Right lobe of liver (tissue), 6 donors: ENCODE data around the gene STAG2. TPM values are rescaled to one million over a fixed set of nuclear protein-coding genes. Genes with fewer than 3 reads are reported as not detected.

ENCODE experiments used
- ATAC-seq, 4 donors: fragments of 200-7000 bp; cut with Tn5 transposase; one replicate each; pipeline ENCODE4 v1.9.1; 2020; ENCODE audit warnings: mild to moderate bottlenecking in 4 of 4, moderate library complexity in 4 of 4
- DNase-seq, 3 donors: peaks; one replicate each; pipeline ENCODE4 v3.0.0-alpha.2; 2020
- H3K27ac ChIP-seq, 3 donors: fragments of 200-600 bp; one replicate each; pipeline ENCODE4 v1.8.0; 2022
- H3K27me3 ChIP-seq, 2 donors: fragments of 200-600 bp; one replicate each; pipeline ENCODE4 v1.8.0; 2022
- H3K36me3 ChIP-seq, 4 donors: fragments of 200-600 bp; sonication (generic) in 1 of 4; one replicate each; pipeline versions ENCODE4 v1.5.1 to v1.8.0; 2017 to 2022; ENCODE audit warnings: control low read depth in 1 of 4
- H3K4me1 ChIP-seq, 4 donors: fragments of 200-600 bp; sonication (generic) in 1 of 4; one replicate each; pipeline versions ENCODE4 v1.5.1 to v1.8.0; 2017 to 2022; ENCODE audit warnings: control low read depth in 1 of 4
- H3K4me3 ChIP-seq, 3 donors: fragments of 200-600 bp; one replicate each; pipeline ENCODE4 v1.8.0; 2022
- H3K9me3 ChIP-seq, 4 donors: fragments of 200-600 bp; sonication (generic) in 1 of 4; one replicate each; pipeline versions ENCODE4 v1.5.1 to v1.8.0; 2017 to 2022; ENCODE audit warnings: control low read depth in 1 of 4
- POLR2A ChIP-seq: fragments of 450-650 bp; IDR thresholded peaks from one replicate; pipeline ENCODE4 v1.6.1; 2017; ENCODE audit warnings: antibody characterized with exemption, mild to moderate bottlenecking
- WGBS: methylation state at CpG from one replicate; pipeline ENCODE4 v1.1.6; 2018; ENCODE audit warnings: low coverage, low lambda C conversion rate; ENCODE audit not compliant: insufficient coverage; ENCODE audit errors: missing lambda C conversion rate; 5-methylcytosine and 5-hydroxymethylcytosine counted together
- intact Hi-C, 2 donors: fragments of 100-400 bp; cut with DNase I; formaldehyde crosslinking; loops; one replicate each; pipeline versions ENCODE4 v1.11.2 to v1.14.1; 2022
- total RNA-seq, 6 experiments: library from RNA; depleted of rRNA in 2 of 6; stranded (reverse); fragments of >200 nt in 2 of 6; fragmentation: NEBNext Ultra II Directional in 3 of 6; extraction: Animal tissue kit (Norgen Biotek cat#: 25700) in 3 of 6; gene quantifications; one replicate each; pipeline versions ENCODE4 v1.1.0 to v1.2.4, GENCODE V29; 2016 to 2023
- TF ChIP-seq, protein P1 (sequence below), 4 donors: fragments of 200-600 bp in 3 of 4; fragments of 450-650 bp in 1 of 4; IDR thresholded peaks; one replicate each; pipeline versions ENCODE4 v1.5.1 to v1.8.0; 2016 to 2022; ENCODE audit warnings: antibody characterized with exemption in 4 of 4, mild to moderate bottlenecking in 2 of 4
- donor health status: DM: no; HTN: yes; CAD: no.
- donor health status: DM: no; HTN: no; CAD: no.
- donor health status: DM: no; HTN: no; CAD: no.
- donor health status: DM: no; HTN: yes; CAD: no.
- donor health status: DM: no; HTN: yes; CAD: no.

The STAG2 gene
- total RNA-seq, 6 experiments from 2014 or later, result 17.1 to 27.5 (median 23.9) TPM

DNA sequence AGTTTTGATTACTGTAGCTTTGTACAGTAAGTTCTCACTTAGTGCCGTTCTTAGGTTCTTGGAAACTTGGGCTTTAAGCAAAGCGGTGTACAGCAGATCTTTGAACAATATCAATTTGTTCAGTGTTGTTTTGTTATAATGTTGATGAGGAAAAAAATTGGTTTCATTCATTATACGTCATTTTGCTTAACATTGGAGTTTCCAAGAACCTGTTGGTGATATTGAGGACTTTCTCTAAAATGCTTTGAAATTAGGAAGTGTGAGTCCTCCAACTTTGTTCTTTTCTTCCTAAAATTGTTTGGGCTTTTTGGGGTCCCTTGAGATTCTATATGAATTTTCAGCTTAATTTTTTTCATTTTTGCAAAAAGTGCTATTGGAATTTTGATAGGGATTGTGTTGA lies 49.1 kb downstream of the STAG2 start:
- no peaks in the 10 kb centered on the region for H3K9me3 ChIP-seq
- no peaks in the 10 kb centered on the region for H3K36me3 ChIP-seq
- H3K27ac ChIP-seq, result no peak overlapping the region
- WGBS, result 73% methylated on average over 3 of the region's 3 CpGs
- H3K27me3 ChIP-seq, result no peaks in the 10 kb centered on the region
- ATAC-seq (no peak), DNase-seq (no peak)
- H3K4me1 ChIP-seq, result peaks cover 0 to 6% (median 0%) of the 10 kb centered on the region in 4 donors
- TF ChIP-seq, protein P1, sequence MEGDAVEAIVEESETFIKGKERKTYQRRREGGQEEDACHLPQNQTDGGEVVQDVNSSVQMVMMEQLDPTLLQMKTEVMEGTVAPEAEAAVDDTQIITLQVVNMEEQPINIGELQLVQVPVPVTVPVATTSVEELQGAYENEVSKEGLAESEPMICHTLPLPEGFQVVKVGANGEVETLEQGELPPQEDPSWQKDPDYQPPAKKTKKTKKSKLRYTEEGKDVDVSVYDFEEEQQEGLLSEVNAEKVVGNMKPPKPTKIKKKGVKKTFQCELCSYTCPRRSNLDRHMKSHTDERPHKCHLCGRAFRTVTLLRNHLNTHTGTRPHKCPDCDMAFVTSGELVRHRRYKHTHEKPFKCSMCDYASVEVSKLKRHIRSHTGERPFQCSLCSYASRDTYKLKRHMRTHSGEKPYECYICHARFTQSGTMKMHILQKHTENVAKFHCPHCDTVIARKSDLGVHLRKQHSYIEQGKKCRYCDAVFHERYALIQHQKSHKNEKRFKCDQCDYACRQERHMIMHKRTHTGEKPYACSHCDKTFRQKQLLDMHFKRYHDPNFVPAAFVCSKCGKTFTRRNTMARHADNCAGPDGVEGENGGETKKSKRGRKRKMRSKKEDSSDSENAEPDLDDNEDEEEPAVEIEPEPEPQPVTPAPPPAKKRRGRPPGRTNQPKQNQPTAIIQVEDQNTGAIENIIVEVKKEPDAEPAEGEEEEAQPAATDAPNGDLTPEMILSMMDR (IDR thresholded peaks at IDR 0.05), result no peak
- no peak for TF ChIP-seq POLR2A
- no peak overlapping the region for H3K4me3 ChIP-seq
- intact Hi-C loops, result no loop called here

DNA sequence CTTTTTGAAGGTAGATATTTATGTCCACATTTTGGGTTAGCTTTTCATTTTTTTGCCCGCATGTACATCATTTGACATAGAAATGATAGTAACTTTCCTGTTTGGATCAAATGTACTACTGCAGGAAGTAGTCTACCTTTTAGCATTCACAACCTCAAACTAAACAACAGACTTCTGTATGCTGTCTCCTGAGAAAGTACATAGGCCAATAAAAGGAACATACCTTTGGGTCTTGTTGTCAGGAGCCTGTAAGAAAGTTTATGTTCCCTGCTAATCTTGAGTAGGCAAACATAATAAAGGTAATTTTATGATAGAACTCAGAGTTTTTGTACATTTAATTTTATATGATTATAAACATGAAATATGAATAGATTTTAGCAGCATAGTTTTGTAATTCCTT lies 54.2 kb downstream of the STAG2 start:
- H3K9me3 ChIP-seq, result no peaks in the 10 kb centered on the region
- H3K4me3 ChIP-seq, result no peak overlapping the region
- intact Hi-C loops, result no loop called here
- no peak for DNase-seq
- TF ChIP-seq, protein P1 (IDR thresholded peaks at IDR 0.05), result no peak
- TF ChIP-seq POLR2A, result no peak
- peaks cover 0 to 6% (median 0%) of the 10 kb centered on the region in 4 donors for H3K4me1 ChIP-seq
- H3K27me3 ChIP-seq, result no peaks in the 10 kb centered on the region
- WGBS, result 84% methylated on average over 1 of the region's 1 CpG
- H3K27ac ChIP-seq, result no peak overlapping the region
- no peaks in the 10 kb centered on the region for H3K36me3 ChIP-seq
- ATAC-seq, result no peak

DNA sequence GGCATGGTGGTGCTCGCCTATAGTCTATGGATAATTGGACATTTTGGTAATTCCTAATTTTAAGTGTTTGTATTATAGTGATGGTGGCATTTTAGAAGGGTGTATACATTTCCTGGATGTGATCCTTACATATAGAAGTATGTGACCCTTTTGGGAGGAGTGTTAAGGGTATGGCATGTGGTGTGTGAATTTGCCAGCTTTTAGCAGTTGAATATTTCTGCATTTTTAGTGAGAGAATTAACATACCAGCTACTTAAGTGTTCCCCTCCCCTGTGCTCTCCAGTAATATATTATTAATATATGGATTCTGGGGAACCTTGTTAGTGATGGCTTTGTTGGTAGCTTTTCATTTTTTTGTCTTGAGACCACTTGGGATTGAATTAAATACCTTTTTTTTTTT lies 55.3 kb downstream of the STAG2 start:
- Histone ChIP-seq H3K27ac (no peak overlapping the region), H3K27me3 (no peaks in the 10 kb centered on the region), H3K9me3 (no peaks in the 10 kb centered on the region), H3K4me3 (no peak overlapping the region), H3K4me1 (peaks cover 0 to 6% (median 0%) of the 10 kb centered on the region in 4 donors), H3K36me3 (no peaks in the 10 kb centered on the region)
- WGBS, result 44% methylated on average over 1 of the region's 1 CpG
- DNase-seq (no peak), ATAC-seq (no peak)
- intact Hi-C loops, result no loop called here
- TF ChIP-seq, protein P1 (IDR thresholded peaks at IDR 0.05), result no peak

DNA sequence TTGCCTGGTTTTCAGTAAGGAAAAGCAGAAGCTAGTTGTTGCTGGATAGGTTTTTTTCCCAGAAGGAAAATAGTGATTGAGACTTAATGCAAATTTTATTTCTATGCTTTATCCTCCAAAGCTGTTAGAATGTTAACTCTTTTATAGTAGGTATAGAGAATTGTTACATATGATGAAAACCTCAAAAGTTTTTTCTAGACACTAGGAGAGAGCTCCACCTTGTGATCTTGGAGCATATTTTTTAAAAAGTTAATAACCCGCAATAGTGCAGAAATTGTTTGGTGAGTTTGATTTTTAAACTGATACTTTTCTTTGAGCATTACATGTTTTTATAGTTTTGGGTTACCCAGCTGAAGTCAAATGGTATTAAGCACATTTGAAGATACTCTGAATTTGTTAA lies 56.5 kb downstream of the STAG2 start:
- intact Hi-C loops, result no loop called here
- TF ChIP-seq POLR2A, result no peak
- TF ChIP-seq, protein P1 (IDR thresholded peaks at IDR 0.05), result no peak
- Histone ChIP-seq H3K9me3 (no peaks in the 10 kb centered on the region), H3K27ac (no peak overlapping the region), H3K4me1 (no peaks in the 10 kb centered on the region), H3K36me3 (no peaks in the 10 kb centered on the region), H3K27me3 (no peaks in the 10 kb centered on the region), H3K4me3 (no peak overlapping the region)
- 50% methylated on average over 1 of the region's 1 CpG for WGBS
- no peak for DNase-seq
- ATAC-seq, result no peak

DNA sequence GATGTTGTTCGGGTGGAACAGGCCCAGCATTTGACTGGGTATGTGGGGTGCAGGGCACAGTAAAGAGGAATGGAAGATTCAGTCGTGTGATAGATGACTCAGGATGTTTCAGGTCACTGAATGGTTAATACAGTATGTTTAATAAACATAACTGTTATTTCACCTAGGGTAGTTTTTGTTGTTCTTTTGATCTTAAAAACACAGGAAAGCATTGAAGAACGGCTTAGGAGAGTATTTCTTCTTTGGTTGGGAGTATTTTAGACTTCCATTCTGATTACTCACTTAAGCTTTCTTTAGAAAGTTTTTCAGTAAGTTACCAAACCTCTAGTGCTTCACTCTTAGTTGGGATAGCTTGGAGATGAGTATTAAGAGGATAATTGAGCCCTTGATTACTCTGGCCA lies 62.3 kb downstream of the STAG2 start:
- Histone ChIP-seq H3K27me3 (no peaks in the 10 kb centered on the region), H3K36me3 (peaks cover 0 to 3% (median 0%) of the 10 kb centered on the region in 4 donors), H3K4me3 (no peak overlapping the region), H3K27ac (no peak overlapping the region), H3K9me3 (no peaks in the 10 kb centered on the region), H3K4me1 (no peaks in the 10 kb centered on the region)
- DNase-seq, result no peak
- intact Hi-C loops, result no loop called here
- no peak for ATAC-seq
- TF ChIP-seq, protein P1 (IDR thresholded peaks at IDR 0.05), result no peak
- no peak for TF ChIP-seq POLR2A
- WGBS, result 45% methylated on average over 3 of the region's 3 CpGs
